A549 treated with ZK216348 at 1 μM for 4 hours (cell line): ENCODE measurements around the gene IL33. TPM values are rescaled to one million over a fixed set of nuclear protein-coding genes. Genes with fewer than 3 reads are reported as not detected.

ENCODE experiments used
- total RNA-seq: library from RNA; stranded (reverse); fragments of 200-300 nt; extraction: Qiagen RNA extraction; gene quantifications from 5 replicates; pipeline ENCODE4 v1.2.3, GENCODE V29; 2022; ENCODE audit warnings: low read depth

The IL33 gene
- 0.25 to 1.2 TPM (median 0.33 TPM) in 5 replicates for total RNA-seq

GRCh38 chr9:6215562-6215961 lies at the start of gene IL33:
Gene IL33, plus strand, starts transcription at chr9:6215807. Its CDS starts 25,888 bp downstream, at chr9:6241695.

Other genes starting within 250 kb of the IL33 start
- gene RANBP6, start 200.2 kb upstream of the IL33 start, total RNA-seq: 8.3 to 16.0 TPM (median 14.3 TPM) in 5 replicates
- gene TPD52L3, start 112.6 kb downstream of the IL33 start, total RNA-seq: not detected in 5 replicates
- 19.9 to 33.7 TPM (median 33.5 TPM) in 5 replicates for gene UHRF2, start 197.4 kb downstream of the IL33 start, total RNA-seq